Aorta (tissue), 5 donors: Measurements from ENCODE around the gene GAL3ST3. TPM values are rescaled to one million over a fixed set of nuclear protein-coding genes. Genes with fewer than 3 reads are reported as not detected.

Experiments
- ATAC-seq: fragments of 200-7000 bp; cut with Tn5 transposase; one replicate; pipeline ENCODE4 v1.9.1; 2022; ENCODE audit warnings: moderate library complexity; ENCODE audit not compliant: low FRiP score
- DNase-seq, 2 donors: peaks; one replicate each; pipeline ENCODE4 v3.0.0-alpha.2; 2020
- H3K27ac ChIP-seq, 2 donors: one replicate each; pipeline ENCODE4 v1.5.1; 2013; ENCODE audit warnings: low read length in 2 of 2, mild to moderate bottlenecking in 2 of 2, moderate library complexity in 2 of 2, control low read depth in 1 of 2, inconsistent platforms in 1 of 2, low read depth in 1 of 2
- H3K27me3 ChIP-seq, 2 donors: one replicate each; pipeline ENCODE4 v1.6.1; 2013; ENCODE audit warnings: control low read depth in 1 of 2, low read length in 1 of 2, mild to moderate bottlenecking in 1 of 2, moderate library complexity in 1 of 2; ENCODE audit not compliant: insufficient read depth in 2 of 2, control insufficient read depth in 1 of 2
- H3K36me3 ChIP-seq, 2 donors: one replicate each; pipeline ENCODE4 v1.6.1; 2013; ENCODE audit warnings: control low read depth in 1 of 2, low read length in 1 of 2, mild to moderate bottlenecking in 1 of 2; ENCODE audit not compliant: insufficient read depth in 2 of 2, control insufficient read depth in 1 of 2
- H3K4me1 ChIP-seq, 2 donors: one replicate each; pipeline ENCODE4 v1.6.1; 2013; ENCODE audit warnings: low read length in 2 of 2, control low read depth in 1 of 2, mild to moderate bottlenecking in 1 of 2, moderate library complexity in 1 of 2; ENCODE audit not compliant: insufficient read depth in 2 of 2, control insufficient read depth in 1 of 2
- H3K4me3 ChIP-seq, 2 donors: one replicate each; pipeline ENCODE4 v1.5.1; 2013; ENCODE audit warnings: low read length in 2 of 2, control low read depth in 1 of 2, mild to moderate bottlenecking in 1 of 2
- H3K9me3 ChIP-seq: one replicate; pipeline ENCODE4 v1.6.1; 2013; ENCODE audit warnings: mild to moderate bottlenecking, low read length; ENCODE audit not compliant: control insufficient read depth
- WGBS, 2 donors: extraction: QIAGEN DNeasy Blood & Tissue Kit; methylation state at CpG; one replicate each; pipeline ENCODE4 v1.1.7; 2013; 5-methylcytosine and 5-hydroxymethylcytosine counted together
- intact Hi-C, 2 donors: fragments of 100-400 bp; cut with DNase I; formaldehyde crosslinking; loops; one replicate each; pipeline versions ENCODE4 v1.14.2 to v1.15.0; 2022
- polyA plus RNA-seq, 2 donors: library from polyadenylated mRNA; stranded (reverse); fragments of 200-250 nt; gene quantifications; one replicate each; pipeline ENCODE4 v1.2.3, GENCODE V29; 2013
- total RNA-seq, 2 donors: library from RNA; stranded (reverse); fragmentation: NEBNext Ultra II Directional; extraction: Animal tissue kit (Norgen Biotek cat#: 25700); gene quantifications; one replicate each; pipeline ENCODE4 v1.2.1, GENCODE V29; 2021
- donor health status: healthy with polysubstance abuse.
- donor health status: Bipolar disorder and iron deficiency.
- donor health status: DM: no; HTN: no; CAD: no.
- donor health status: DM: no; HTN: no; CAD: no.
- donor health status: DM: yes; HTN: yes; CAD: no.

Gene GAL3ST3
- total and polyA plus RNA-seq, 4 donors, result not detected

GRCh38 chr11:66051766-66052663 lies 3.1 kb upstream of the GAL3ST3 start, which contains the start of gene SF3B2:
SF3B2 (plus strand) TSS chr11:66052364; CDS start chr11:66052385, 21 bp downstream.
- H3K27ac ChIP-seq, result peak within 1 kb of the TSS; percentile 45 to 76
- 0 to 1% methylated on average over 82 to 84 of the region's 84 CpGs for WGBS, 2 donors
- H3K36me3 ChIP-seq, result no peaks in the 10 kb centered on the region
- H3K27me3 ChIP-seq, result no peaks in the 10 kb centered on the region
- intact Hi-C loops, result no loop called here
- peak; percentile 98 for ATAC-seq
- no peaks in the 10 kb centered on the region for H3K9me3 ChIP-seq
- peaks cover 0 to 4% of the 10 kb centered on the region in 2 donors for H3K4me1 ChIP-seq
- peak within 1 kb of the TSS; percentile 96 to 99 for H3K4me3 ChIP-seq
- DNase-seq, result peak; percentile 99

- H3K27ac ChIP-seq, result peak overlapping the region in 1 of 2 donors; percentile 72
- 22% methylated on average over 12 of the region's 12 CpGs for WGBS, 2 donors
- peaks cover 0 to 4% of the 10 kb centered on the region in 2 donors for H3K4me1 ChIP-seq
- peak overlapping the region; percentile 5 to 17 for H3K4me3 ChIP-seq
- DNase-seq (no peak), ATAC-seq (no peak)
- no peaks in the 10 kb centered on the region for H3K27me3 ChIP-seq
- no peaks in the 10 kb centered on the region for H3K36me3 ChIP-seq
- intact Hi-C loops, result no loop called here
- no peaks in the 10 kb centered on the region for H3K9me3 ChIP-seq
Measured at GRCh38 chr11:66051371-66051765, 2.4 kb upstream of the GAL3ST3 start.

GRCh38 chr11:66050581-66051231 lies 1.7 kb upstream of the GAL3ST3 start:
- H3K27me3 ChIP-seq, result no peaks in the 10 kb centered on the region
- H3K27ac ChIP-seq, result no peak overlapping the region
- no peaks in the 10 kb centered on the region for H3K36me3 ChIP-seq
- ATAC-seq, result no peak
- intact Hi-C loops, result no loop called here
- peaks cover 0 to 4% of the 10 kb centered on the region in 2 donors for H3K4me1 ChIP-seq
- DNase-seq, result peak in 1 of 2 donors; percentile 25
- H3K4me3 ChIP-seq, result no peak overlapping the region
- H3K9me3 ChIP-seq, result no peaks in the 10 kb centered on the region
- 84 to 85% methylated on average over 5 of the region's 5 CpGs for WGBS, 2 donors

GRCh38 chr11:66047541-66048365 lies 1.2 kb downstream of the GAL3ST3 start:
- Histone ChIP-seq H3K36me3 (no peaks in the 10 kb centered on the region), H3K4me3 (no peak overlapping the region), H3K27ac (no peak overlapping the region), H3K9me3 (no peaks in the 10 kb centered on the region), H3K27me3 (no peaks in the 10 kb centered on the region), H3K4me1 (no peaks in the 10 kb centered on the region)
- intact Hi-C loops, result no loop called here
- DNase-seq (peak in 1 of 2 donors; percentile 68), ATAC-seq (no peak)
- 39% methylated on average over 11 of the region's 11 CpGs for WGBS, 2 donors

- Histone ChIP-seq H3K4me1 (no peaks in the 10 kb centered on the region), H3K27me3 (no peaks in the 10 kb centered on the region), H3K9me3 (no peaks in the 10 kb centered on the region), H3K4me3 (no peak overlapping the region), H3K36me3 (no peaks in the 10 kb centered on the region), H3K27ac (no peak overlapping the region)
- intact Hi-C loops, result no loop called here
- ATAC-seq, result no peak
- 94 to 95% methylated on average over 3 of the region's 3 CpGs for WGBS, 2 donors
- no peak for DNase-seq
Measured at GRCh38 chr11:66046901-66047300, 2.1 kb downstream of the GAL3ST3 start.

- peak; percentile 80 to 93 for DNase-seq
- Histone ChIP-seq H3K36me3 (no peaks in the 10 kb centered on the region), H3K27me3 (no peaks in the 10 kb centered on the region), H3K4me1 (no peaks in the 10 kb centered on the region), H3K27ac (no peak overlapping the region), H3K9me3 (no peaks in the 10 kb centered on the region), H3K4me3 (no peak overlapping the region)
- intact Hi-C loops, result no loop called here
- 16 to 21% methylated on average over 11 of the region's 11 CpGs for WGBS, 2 donors
- ATAC-seq, result peak; percentile 77
Measured at GRCh38 chr11:66045177-66045639, 3.8 kb downstream of the GAL3ST3 start.

GRCh38 chr11:66044757-66045156 lies 4.2 kb downstream of the GAL3ST3 start:
- ATAC-seq (no peak), DNase-seq (no peak)
- H3K4me3 ChIP-seq, result no peak overlapping the region
- no peaks in the 10 kb centered on the region for H3K27me3 ChIP-seq
- H3K27ac ChIP-seq, result no peak overlapping the region
- H3K4me1 ChIP-seq, result no peaks in the 10 kb centered on the region
- no peaks in the 10 kb centered on the region for H3K36me3 ChIP-seq
- intact Hi-C loops, result no loop called here
- H3K9me3 ChIP-seq, result no peaks in the 10 kb centered on the region
- WGBS, 2 donors, result 67% methylated on average over 6 of the region's 6 CpGs
